GM12892 (cell line): ENCODE results near the gene GRAMD1B.

ENCODE experiments used
- POLR2A ChIP-seq: IDR thresholded peaks from 2 replicates; pipeline ENCODE4 v1.6.1; 2011; ENCODE audit warnings: low read depth, low read length, control low read depth
- TAF1 ChIP-seq: IDR thresholded peaks from 2 replicates; pipeline ENCODE4 v1.6.1; 2011; ENCODE audit warnings: low read depth, mild to moderate bottlenecking, control low read depth, low read length, borderline replicate concordance

GRCh38 chr11:123481640-123482039 lies 51.6 kb downstream of the GRAMD1B start:
- TF ChIP-seq POLR2A (no peak), TAF1 (no peak)
